ENCODE data around the gene ATP10A. TPM values are rescaled to one million over a fixed set of nuclear protein-coding genes. Genes with fewer than 3 reads are reported as not detected.

Gene ATP10A
- polyA plus RNA-seq, 1 of the 3 experiments (the other 2 are of a cell fraction), result not detected

- WGBS (ENCODE audit: low lambda C conversion rate), result 73% methylated on average over 11 of the region's 12 CpGs
- DNase-seq, result no peak
- Histone ChIP-seq H3K4me3 (ENCODE audit: low read depth in 2 of 2, low read length in 1 of 2) (no peak overlapping the region), H3K27ac (ENCODE audit: low read depth in 2 of 2, low read length in 1 of 2) (no peak overlapping the region), H3K9ac (no peak overlapping the region), H4K20me1 (ENCODE audit: insufficient read depth) (no peaks in the 10 kb centered on the region), H3F3A (replicated peaks; ENCODE audit: insufficient read depth) (no peaks in the 10 kb centered on the region), H3K9me3 (no peaks in the 10 kb centered on the region; the same call in 1 of the 2 replicates), H3K4me2 (no peak overlapping the region), H3K27me3 (ENCODE audit: insufficient read depth) (no peaks in the 10 kb centered on the region), H2AFZ (ENCODE audit: low read depth) (no peak overlapping the region), H3K79me2 (ENCODE audit: insufficient read depth) (no peaks in the 10 kb centered on the region), H3K36me3 (replicated peaks in 1 of 2; ENCODE audit: control insufficient read depth in 1 of 2, insufficient read depth in 2 of 2, low read length in 1 of 2) (no peaks in the 10 kb centered on the region), H3K9me2 (no peaks in the 10 kb centered on the region), H3K4me1 (ENCODE audit: control insufficient read depth in 1 of 2, insufficient read depth in 2 of 2, low read depth in 1 of 2, low read length in 1 of 2) (no peaks in the 10 kb centered on the region)
- ChIA-PET POLR2A (no interaction called here), CTCF (no interaction called here)
- TF ChIP-seq FOXJ3 (CRISPR knock-in tag; IDR thresholded peaks at IDR 0.05), result no peak
- TF ChIP-seq USF2 (IDR thresholded peaks at IDR 0.05; ENCODE audit: borderline replicate concordance, low read depth, low read length), result no peak
- no peak for TF ChIP-seq YY1 (IDR thresholded peaks at IDR 0.05; ENCODE audit: low read depth)
- TF ChIP-seq GATA2 (CRISPR knock-in tag; IDR thresholded peaks at IDR 0.05), result no peak
- TF ChIP-seq POLR2AphosphoS5 (IDR thresholded peaks at IDR 0.05; ENCODE audit: low read depth, low read length), result no peak
- TF ChIP-seq SIN3A (IDR thresholded peaks at IDR 0.05; ENCODE audit: borderline replicate concordance, low read depth, low read length), result no peak
- TF ChIP-seq RAD21 (IDR thresholded peaks at IDR 0.05; ENCODE audit: low read length), result no peak
- TF ChIP-seq CHD2 (IDR thresholded peaks at IDR 0.05; ENCODE audit: low read length, partially characterized antibody), result no peak
- no peak for TF ChIP-seq GABPA (IDR thresholded peaks at IDR 0.05; ENCODE audit: low read depth)
- no peak for TF ChIP-seq PBX3 (IDR thresholded peaks at IDR 0.05)
- TF ChIP-seq ZBTB33 (IDR thresholded peaks at IDR 0.05; ENCODE audit: borderline replicate concordance, low read depth), result no peak
- no peak for TF ChIP-seq TAF1 (IDR thresholded peaks at IDR 0.05; ENCODE audit: borderline replicate concordance, low read depth, low read length)
- no peak for TF ChIP-seq FOXM1 (IDR thresholded peaks at IDR 0.05; ENCODE audit: low read depth)
- TF ChIP-seq FOSL2 (IDR thresholded peaks at IDR 0.05; ENCODE audit: borderline replicate concordance, low read depth), result no peak
- no peak for TF ChIP-seq ELF1 (IDR thresholded peaks at IDR 0.05)
- TF ChIP-seq RFX5 (IDR thresholded peaks at IDR 0.05; ENCODE audit: low read length), result no peak
- no peak for TF ChIP-seq NRF1 (IDR thresholded peaks at IDR 0.05; ENCODE audit: low read depth, low read length)
- no peak for TF ChIP-seq MAX (IDR thresholded peaks at IDR 0.05; ENCODE audit: low read depth)
Measured at GRCh38 chr15:25659251-25659650, 203.9 kb downstream of the ATP10A start.
